NCI-H2029 treated with DMSO at 0.1 percent for 48 hours (cell line): ENCODE measurements around the gene ZYX.

Source experiments
- DNase-seq: peaks from one replicate; lab custom pipeline; 2025; lab: John Stamatoyannopoulos, UW

The ZYX gene

GRCh38 chr7:143380646-143381426, at the start of gene ZYX:
ZYX (plus strand) TSS chr7:143381345; CDS start chr7:143381572, 227 bp downstream.
- DNase-seq, result peak; percentile 39

GRCh38 chr7:143334244-143334643, 46.9 kb upstream of the ZYX start:
- no peak for DNase-seq

- no peak for DNase-seq
Measured at GRCh38 chr7:143337216-143337615, 43.9 kb upstream of the ZYX start.

GRCh38 chr7:143341842-143342241, 39.3 kb upstream of the ZYX start:
- DNase-seq, result no peak

GRCh38 chr7:143343596-143343995, 37.5 kb upstream of the ZYX start:
- no peak for DNase-seq

GRCh38 chr7:143345428-143345900, 35.7 kb upstream of the ZYX start:
- no peak for DNase-seq

- no peak for DNase-seq
Measured at GRCh38 chr7:143346018-143346417, 35.1 kb upstream of the ZYX start.

- no peak for DNase-seq
Measured at GRCh38 chr7:143347950-143348349, 33.2 kb upstream of the ZYX start.

GRCh38 chr7:143351060-143351459, 30.1 kb upstream of the ZYX start:
- DNase-seq, result no peak

GRCh38 chr7:143351574-143351973, 29.6 kb upstream of the ZYX start:
- DNase-seq, result no peak

GRCh38 chr7:143352531-143353002, 28.6 kb upstream of the ZYX start:
- no peak for DNase-seq

- DNase-seq, result no peak
Measured at GRCh38 chr7:143354376-143354775, 26.8 kb upstream of the ZYX start.

- DNase-seq, result no peak
Measured at GRCh38 chr7:143354965-143355364, 26.2 kb upstream of the ZYX start.

- no peak for DNase-seq
Measured at GRCh38 chr7:143355450-143356385, 25.4 kb upstream of the ZYX start.

- no peak for DNase-seq
Measured at GRCh38 chr7:143356414-143357050, 24.6 kb upstream of the ZYX start.

GRCh38 chr7:143358626-143359025, 22.5 kb upstream of the ZYX start:
- no peak for DNase-seq

GRCh38 chr7:143359771-143360353, 21.3 kb upstream of the ZYX start:
- DNase-seq, result no peak

- DNase-seq, result no peak
Measured at GRCh38 chr7:143360788-143361551, 20.2 kb upstream of the ZYX start.

GRCh38 chr7:143361552-143362130, 19.5 kb upstream of the ZYX start:
- no peak for DNase-seq

- DNase-seq, result no peak
Measured at GRCh38 chr7:143362131-143363015, 18.8 kb upstream of the ZYX start, which contains the start of gene FAM131B. FAM131B (minus strand) TSS chr7:143362713; CDS start chr7:143362603, 110 bp downstream.
